Stimulated activated CD4-positive, alpha-beta T cell treated with anti-CD3 and anti-CD28 coated beads, TNF-alpha, amount 100 ng/mL, for 4 hours (primary cell): ENCODE data around the gene ETV7.

Source experiments
- DNase-seq, 3 experiments: peaks; one replicate each; pipeline ENCODE4 v3.0.0-alpha.2; 2020; ENCODE audit warnings: low read depth in 3 of 3

The ETV7 gene

GRCh38 chr6:36383606-36384005 is 3.9 kb downstream of the ETV7 start:
- no peak for DNase-seq

GRCh38 chr6:36382976-36383375 is 4.5 kb downstream of the ETV7 start:
- DNase-seq, result no peak

GRCh38 chr6:36381502-36382389 is 5.7 kb downstream of the ETV7 start:
- DNase-seq, result no peak

- DNase-seq, result no peak
Observed at GRCh38 chr6:36380166-36380565, 7.3 kb downstream of the ETV7 start.

DNA sequence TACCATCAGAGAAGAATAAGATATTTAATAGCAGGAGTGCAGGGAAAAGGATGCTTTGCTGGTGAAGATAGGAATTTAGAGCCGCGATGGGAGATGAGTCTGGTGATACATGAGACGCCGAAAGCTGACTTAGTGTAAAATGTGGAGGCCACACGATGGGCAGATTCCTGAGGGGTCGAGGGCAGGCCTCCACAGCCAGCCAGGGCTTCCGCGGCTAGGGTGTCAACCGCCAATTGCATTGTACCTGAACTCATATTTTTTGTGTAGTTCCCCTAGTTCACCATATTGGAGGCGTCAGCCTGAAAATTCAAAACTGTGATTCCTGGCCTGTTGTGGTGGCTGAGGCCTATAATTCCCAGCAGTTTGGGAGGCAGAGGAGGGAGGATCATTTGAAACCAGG is 8.5 kb downstream of the ETV7 start:
- DNase-seq, result no peak

DNA sequence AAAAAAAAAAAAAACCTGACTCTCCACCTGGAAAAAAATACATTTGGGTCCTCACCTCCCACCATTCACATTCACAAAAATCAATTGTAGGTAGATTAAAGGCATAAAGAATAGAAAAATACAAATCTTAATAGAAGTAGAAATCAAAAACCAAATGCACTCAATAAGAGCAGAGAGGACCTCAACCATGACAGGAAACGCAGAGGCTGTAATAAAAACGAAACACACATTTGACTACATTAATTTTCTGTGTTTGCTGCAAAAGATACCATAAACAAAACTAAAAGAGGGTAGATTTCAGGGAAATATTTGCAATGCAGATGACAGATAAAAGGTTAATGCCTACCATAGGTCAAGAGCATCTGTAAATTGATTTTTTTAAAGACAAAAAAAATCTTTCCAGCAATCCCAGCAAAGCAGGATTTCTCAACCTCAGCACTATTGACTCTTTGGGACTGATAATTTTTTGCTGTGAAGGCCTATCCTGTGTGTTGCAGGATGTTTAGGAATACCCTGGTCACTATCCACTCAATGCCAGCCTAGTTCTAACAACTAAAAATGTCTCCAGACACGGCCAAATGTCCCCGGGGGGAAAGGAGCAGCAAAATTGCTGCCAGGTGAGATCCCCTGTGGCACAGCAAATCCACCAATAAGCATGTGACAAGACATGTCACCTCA is 9.1 kb downstream of the ETV7 start:
- DNase-seq, result no peak

DNA sequence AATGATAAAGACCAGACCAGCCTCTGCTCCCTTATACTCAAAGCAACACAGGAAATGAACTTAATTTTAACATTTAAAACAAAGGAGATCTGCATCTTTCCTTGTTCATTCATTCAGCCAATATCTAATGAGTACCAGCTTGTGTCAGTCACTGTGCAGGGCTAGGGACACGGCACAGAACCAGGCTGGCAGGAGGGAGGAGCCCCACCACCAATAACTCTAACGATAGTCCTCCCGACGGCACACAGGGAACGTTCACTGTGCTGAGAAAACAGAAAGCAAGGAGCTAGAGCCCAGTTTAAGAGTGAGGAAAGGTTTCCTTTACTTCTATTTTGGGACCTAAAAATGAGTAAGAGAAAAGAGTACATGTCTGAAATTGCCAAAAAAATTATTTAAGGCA is 9.9 kb downstream of the ETV7 start:
- no peak for DNase-seq

- no peak for DNase-seq
Observed at GRCh38 chr6:36376742-36377141, 10.7 kb downstream of the ETV7 start.

- DNase-seq, result no peak
Observed at GRCh38 chr6:36376183-36376582, 11.3 kb downstream of the ETV7 start.

DNA sequence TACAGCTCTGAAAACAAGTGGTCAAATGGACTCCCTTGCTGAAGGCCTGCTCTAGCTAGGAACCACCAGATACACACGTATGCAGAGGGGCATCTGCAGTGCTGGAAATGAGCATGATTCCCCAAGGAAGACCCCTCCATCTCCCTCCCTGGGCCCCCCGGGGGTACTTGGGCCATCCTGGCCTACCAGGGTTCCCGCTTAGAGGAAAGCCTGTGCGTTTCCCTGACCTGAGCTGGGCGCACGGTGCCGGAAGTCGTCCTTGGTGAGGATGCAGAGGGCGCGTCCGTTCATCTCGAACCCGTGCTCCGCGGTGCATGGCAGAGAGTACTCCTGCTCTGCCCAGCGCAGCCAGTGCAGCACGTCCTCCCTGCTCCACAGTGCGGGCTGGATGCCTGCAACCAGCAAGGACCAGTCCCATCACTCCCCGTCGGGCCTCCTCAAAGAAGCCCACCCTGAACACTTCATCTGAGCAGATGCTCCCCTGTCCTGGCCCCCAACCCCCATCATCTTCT is 11.8 kb downstream of the ETV7 start:
- DNase-seq, result no peak

DNA sequence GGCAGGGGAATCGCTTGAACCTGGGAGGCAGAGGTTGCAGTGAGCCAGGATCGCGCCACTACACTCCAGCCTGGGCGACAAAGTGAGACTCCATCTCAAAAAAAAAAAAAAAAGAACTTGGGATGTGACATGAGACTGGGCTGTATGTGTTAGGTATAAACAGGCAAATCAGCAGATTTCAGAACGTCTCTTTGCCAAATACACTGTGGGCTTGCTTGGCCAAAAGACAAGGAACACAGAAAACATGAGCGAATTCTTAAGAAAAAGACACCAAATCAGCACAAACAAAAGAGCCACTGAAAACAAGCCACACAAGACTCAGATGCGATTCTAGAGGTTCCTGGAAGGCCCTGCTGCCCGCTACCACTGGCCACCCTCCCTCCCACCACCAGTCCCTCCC is 12.5 kb downstream of the ETV7 start:
- no peak for DNase-seq

DNA sequence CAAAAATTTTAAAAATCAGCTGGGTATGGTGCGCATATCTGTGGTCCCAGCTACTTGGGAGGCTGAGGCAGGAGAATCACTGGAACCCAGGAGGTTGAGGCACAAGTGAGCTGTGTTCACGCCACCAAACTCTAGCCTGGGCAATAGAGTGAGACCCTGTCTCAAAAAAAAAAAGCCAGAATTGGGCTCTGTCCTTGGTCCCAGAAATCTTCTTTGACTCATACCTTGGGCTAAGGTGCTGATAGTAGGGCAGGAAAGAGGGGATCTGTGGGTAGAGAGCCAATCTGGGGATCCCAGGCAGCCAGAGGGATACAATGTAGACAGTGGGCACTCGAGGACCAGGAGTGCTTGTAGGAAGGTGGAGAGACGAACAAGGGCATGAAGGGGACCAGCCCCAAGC is 13.3 kb downstream of the ETV7 start:
- DNase-seq, result no peak

GRCh38 chr6:36373368-36374019 is 14.0 kb downstream of the ETV7 start:
- DNase-seq, result no peak

- DNase-seq, result no peak
Observed at GRCh38 chr6:36372088-36372487, 15.4 kb downstream of the ETV7 start.

GRCh38 chr6:36371211-36371610 is 16.3 kb downstream of the ETV7 start:
- no peak for DNase-seq

DNA sequence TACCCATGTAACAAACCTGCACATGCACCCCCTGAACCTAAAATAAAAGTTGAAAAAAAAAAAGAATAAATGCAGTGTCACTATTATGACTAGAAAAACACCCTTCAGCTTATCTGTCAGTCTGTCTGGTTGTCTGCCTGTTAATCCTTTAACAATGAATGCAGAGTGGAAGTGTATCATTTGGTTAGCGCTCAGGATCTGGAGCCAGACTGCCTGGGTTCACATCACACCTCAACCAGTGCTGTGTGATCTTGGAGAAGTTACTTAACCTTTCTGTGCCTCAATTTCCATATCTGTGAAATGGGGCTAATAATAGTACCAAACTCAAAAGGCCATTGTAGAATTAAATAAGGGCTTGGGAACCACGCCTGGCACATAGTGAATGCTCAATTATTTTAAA is 16.8 kb downstream of the ETV7 start:
- no peak for DNase-seq

- no peak for DNase-seq
Observed at GRCh38 chr6:36368921-36369865, 18.3 kb downstream of the ETV7 start.

DNA sequence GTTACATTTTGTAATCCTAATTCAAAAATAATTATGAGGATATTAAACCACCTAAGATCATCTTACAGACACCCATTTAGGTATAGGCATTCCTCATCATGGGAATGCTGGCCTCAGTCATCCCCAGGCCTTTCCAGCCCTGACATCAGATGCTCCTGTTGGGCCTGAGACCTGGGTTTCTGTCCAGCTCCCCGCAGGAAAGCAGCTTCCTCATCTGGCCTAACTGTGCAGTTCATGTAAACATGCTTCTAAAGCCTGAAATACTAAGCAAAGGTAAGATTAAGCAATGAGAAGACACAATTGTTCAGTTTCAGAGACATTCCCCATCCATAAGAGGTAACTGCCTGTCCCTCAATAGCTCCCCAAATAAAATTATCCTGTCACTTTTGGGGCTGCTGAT is 19.0 kb downstream of the ETV7 start:
- DNase-seq, result no peak

DNA sequence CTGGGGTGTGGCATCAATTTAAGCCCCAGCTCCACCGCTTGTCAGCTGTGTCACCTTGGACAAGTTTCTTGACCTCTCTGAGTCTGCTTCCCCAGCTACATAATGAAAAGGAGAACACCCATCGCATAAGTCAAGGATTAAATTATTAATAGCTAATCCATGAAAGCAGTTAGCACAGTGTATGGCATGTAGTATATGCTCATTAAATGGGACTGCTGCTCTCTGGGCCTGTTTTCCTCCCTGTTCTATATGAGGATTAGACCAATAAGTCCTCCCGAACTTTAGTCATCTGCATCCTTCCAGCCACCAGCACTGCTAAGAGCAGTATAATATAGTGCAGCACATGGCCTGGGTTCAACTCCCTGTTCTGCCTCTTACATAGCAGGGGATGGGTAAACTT is 19.7 kb downstream of the ETV7 start:
- DNase-seq, result no peak

DNA sequence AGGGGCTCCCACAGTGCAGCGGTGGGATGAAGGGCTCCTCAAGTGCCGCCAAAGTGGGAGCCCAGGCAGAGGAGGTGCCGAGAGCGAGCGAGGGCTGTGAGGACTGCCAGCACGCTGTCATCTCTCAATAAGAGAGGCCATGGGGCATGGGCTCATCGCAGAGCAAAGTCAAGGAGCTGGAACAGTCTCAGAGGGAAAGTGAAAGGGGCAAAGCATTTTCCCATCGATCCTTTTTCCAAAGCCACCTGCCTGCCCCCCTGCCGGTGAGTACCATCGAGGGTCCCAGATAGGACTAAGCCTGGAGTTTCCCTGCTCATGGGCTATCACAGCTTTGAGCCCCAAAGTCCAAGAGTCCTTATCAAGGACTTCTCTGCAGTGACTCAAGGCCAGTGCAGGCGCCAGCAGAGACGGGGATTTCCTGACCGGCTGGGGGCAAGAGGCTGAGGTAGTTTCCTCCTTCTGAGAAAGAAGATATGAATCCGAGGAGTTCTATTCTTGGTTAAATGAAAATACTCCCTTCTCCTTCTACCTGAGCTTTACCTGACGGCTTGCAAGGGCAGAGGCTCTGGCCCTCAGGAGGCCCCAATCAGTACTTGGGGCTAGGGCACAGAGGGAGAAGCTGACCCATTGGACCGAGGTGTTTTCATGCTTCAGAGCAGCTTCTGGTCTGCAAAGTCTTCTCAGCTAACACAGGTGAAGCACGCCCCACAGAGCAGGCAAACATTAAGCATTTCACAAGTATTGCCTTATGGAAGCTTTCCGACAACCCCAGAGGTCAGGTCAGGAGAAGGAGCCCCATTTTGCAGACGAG is 22.6 kb downstream of the ETV7 start:
- no peak for DNase-seq
